ENCODE measurements around the gene APEH. TPM values are rescaled to one million over a fixed set of nuclear protein-coding genes. Genes with fewer than 3 reads are reported as not detected.

Gene APEH
- total and polyA plus RNA-seq, 2 of the 13 experiments (the other 11 are each of a cell fraction or from before 2014, with no cell fraction given), result 116 to 130 TPM

DNA sequence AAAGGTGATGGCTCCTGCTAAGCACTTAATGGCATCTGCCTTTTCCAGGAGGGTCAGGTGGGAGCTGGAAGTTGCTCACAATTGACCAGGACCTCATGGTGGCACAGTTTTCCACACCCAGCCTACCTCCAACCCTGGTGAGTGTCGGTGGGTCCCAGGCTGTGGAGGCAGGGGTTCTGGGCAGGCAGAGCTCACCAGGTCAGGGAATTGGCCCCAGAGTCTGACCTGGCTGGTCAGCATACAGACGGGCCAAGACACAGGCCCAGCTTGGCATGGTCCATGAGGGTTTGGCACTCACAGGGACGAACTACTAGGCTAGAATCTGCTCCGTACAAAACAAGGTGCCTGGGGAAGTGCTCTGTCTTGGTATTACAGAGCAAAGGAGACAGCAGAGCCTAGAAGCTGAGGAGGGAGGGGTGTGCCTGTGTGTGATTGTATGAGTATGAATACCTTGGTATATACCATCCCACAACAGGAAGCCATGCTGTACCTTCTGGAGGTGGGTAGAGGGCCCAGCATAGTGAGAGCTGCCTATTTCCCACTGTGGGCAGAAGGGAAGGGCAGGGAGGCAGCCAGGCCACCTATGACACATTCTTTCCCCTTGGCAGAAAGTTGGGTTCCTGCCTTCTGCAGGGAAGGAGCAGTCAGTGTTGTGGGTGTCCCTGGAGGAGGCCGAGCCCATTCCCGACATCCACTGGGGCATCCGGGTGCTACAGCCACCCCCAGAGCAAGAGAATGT, 6.5 kb downstream of the APEH start:
- no peaks in the 10 kb centered on the region for H3K9me3 ChIP-seq (ENCODE audit: low read length)
- H3K9ac ChIP-seq (ENCODE audit: insufficient read depth, low read depth, low read length), result no peak overlapping the region
- DNase-seq (ENCODE audit: low spot score) (no peak), ATAC-seq (no peak), FAIRE-seq (no peak)
- H3K79me2 ChIP-seq (ENCODE audit: insufficient read depth, low read length), result peaks cover 9% of the 10 kb centered on the region
- CTCF ChIA-PET (ENCODE audit: low intra/inter-chr PET ratio, low total read pairs), result no interaction called here
- peaks cover 3% of the 10 kb centered on the region; the same call in 1 of the 2 replicates for H4K20me1 ChIP-seq (ENCODE audit: insufficient read depth, low read length)
- POLR2A ChIA-PET, result no interaction called here
- peaks cover 47 to 82% of the 10 kb centered on the region in 2 experiments for H3K36me3 ChIP-seq (replicated peaks in 1 of 2; ENCODE audit: control insufficient read depth in 1 of 2, insufficient read depth in 2 of 2, low read length in 2 of 2)
- H2AFZ ChIP-seq (ENCODE audit: low read length), result no peak overlapping the region
- H3K4me3 ChIP-seq (replicated peaks in 1 of 3; ENCODE audit: insufficient read depth in 1 of 3, low read depth in 2 of 3, low read length in 3 of 3), result no peak overlapping the region
- 0 out of 2 replicates have a peak, but pooled peaks have one; percentile 21 for TF ChIP-seq ZNF501 (CRISPR knock-in tag; IDR thresholded peaks at IDR 0.05)
- TF ChIP-seq ZNF75D (CRISPR knock-in tag; IDR thresholded peaks at IDR 0.05; ENCODE audit: borderline replicate concordance), result no peak
- TF ChIP-seq AKAP8 (CRISPR knock-in tag; IDR thresholded peaks at IDR 0.05), result 0 out of 2 replicates have a peak, but pooled peaks have one; percentile 60
- TF ChIP-seq PHF8 (CRISPR knock-in tag; IDR thresholded peaks at IDR 0.05), result no peak
- TF ChIP-seq POLR2AphosphoS5 (IDR thresholded peaks at IDR 0.05; ENCODE audit: low read depth, low read length), result peak; percentile 8; the same call in 1 of the 2 replicates
- peak; percentile 57 for TF ChIP-seq RBM22 (optimal IDR thresholded peaks at IDR 0.05; ENCODE audit: low read length)
- TF ChIP-seq ZNF333 (CRISPR knock-in tag; IDR thresholded peaks at IDR 0.05; ENCODE audit: borderline replicate concordance), result 0 out of 2 replicates have a peak, but pooled peaks have one; percentile 28
- in situ Hi-C loops (cut with HindIII; ENCODE audit: extremely low pct_ligation_motif_present, low pct_unique_long_range_greater_than_20kb) (no loop called here), intact Hi-C loops (cut with micrococcal nuclease; ENCODE audit: unreplicated experiment) (no loop called here)
- H3K4me1 ChIP-seq (ENCODE audit: insufficient read depth, low read length), result peaks cover 30% of the 10 kb centered on the region
- BruUV-seq (replicated peaks), result no TSS peak
- no peak overlapping the region for H3K4me2 ChIP-seq (ENCODE audit: low read depth, low read length)
- 84% methylated on average over 2 of the region's 7 CpGs for WGBS (ENCODE audit: low lambda C conversion rate)
- H3K27me3 ChIP-seq (ENCODE audit: control insufficient read depth in 1 of 2, insufficient read depth in 2 of 2, low read length in 2 of 2), result no peaks in the 10 kb centered on the region
- no peak overlapping the region for H3K27ac ChIP-seq (ENCODE audit: extremely low read length, insufficient read depth, low read length)

GRCh38 chr3:49681232-49681522, 7.0 kb downstream of the APEH start:
- intact Hi-C loops (cut with micrococcal nuclease; ENCODE audit: unreplicated experiment) (no loop called here), in situ Hi-C loops (cut with HindIII; ENCODE audit: extremely low pct_ligation_motif_present, low pct_unique_long_range_greater_than_20kb) (no loop called here)
- H3K9me3 ChIP-seq (ENCODE audit: low read length), result no peaks in the 10 kb centered on the region
- no peak for DNase-seq (ENCODE audit: low spot score)
- no TSS peak for BruUV-seq (replicated peaks)
- WGBS (ENCODE audit: low lambda C conversion rate), result 100% methylated on average over 1 of the region's 2 CpGs
- H3K4me2 ChIP-seq (ENCODE audit: low read depth, low read length), result no peak overlapping the region
- ChIA-PET CTCF (ENCODE audit: low intra/inter-chr PET ratio, low total read pairs) (no interaction called here), POLR2A (no interaction called here)
- TF ChIP-seq CENPT (CRISPR knock-in tag; IDR thresholded peaks at IDR 0.05; ENCODE audit: low read depth), result no peak
- peak in 1 of 2 experiments; percentile 37; a peak in 1 of 4 replicates for TF ChIP-seq POLR2A (IDR thresholded peaks at IDR 0.05; ENCODE audit: insufficient read depth in 1 of 2, low read depth in 2 of 2, low read length in 2 of 2)
- FAIRE-seq, result no peak
- peaks cover 25% of the 10 kb centered on the region for H3K4me1 ChIP-seq (ENCODE audit: insufficient read depth, low read length)
- peaks cover 3% of the 10 kb centered on the region; the same call in 1 of the 2 replicates for H4K20me1 ChIP-seq (ENCODE audit: insufficient read depth, low read length)
- H3K27me3 ChIP-seq (ENCODE audit: control insufficient read depth in 1 of 2, insufficient read depth in 2 of 2, low read length in 2 of 2), result no peaks in the 10 kb centered on the region
- H3K4me3 ChIP-seq (replicated peaks in 1 of 3; ENCODE audit: insufficient read depth in 1 of 3, low read depth in 2 of 3, low read length in 3 of 3), result no peak overlapping the region
- peaks cover 47 to 76% of the 10 kb centered on the region in 2 experiments for H3K36me3 ChIP-seq (replicated peaks in 1 of 2; ENCODE audit: control insufficient read depth in 1 of 2, insufficient read depth in 2 of 2, low read length in 2 of 2)
- peaks cover 7% of the 10 kb centered on the region for H3K79me2 ChIP-seq (ENCODE audit: insufficient read depth, low read length)
- no peak overlapping the region for H2AFZ ChIP-seq (ENCODE audit: low read length)
- no peak overlapping the region for H3K27ac ChIP-seq (ENCODE audit: extremely low read length, insufficient read depth, low read length)
- no peak for ATAC-seq
- H3K9ac ChIP-seq (ENCODE audit: insufficient read depth, low read depth, low read length), result no peak overlapping the region
